ENCODE measurements around the gene AMER2.

GRCh38 chr13:25170554-25171111, 1.5 kb downstream of the AMER2 start:
- TF ChIP-seq CTCF (IDR thresholded peaks at IDR 0.05) (no peak), POLR2A (IDR thresholded peaks at IDR 0.05) (no peak)

Measured in heart left ventricle (tissue), 13 donors.